ENCODE data around the gene ITGA2. TPM values are rescaled to one million over a fixed set of nuclear protein-coding genes. Genes with fewer than 3 reads are reported as not detected.
A peak's percentile ranks its signal among the peaks of the same experiment; 100 is the strongest.
"Not testable (repeated sequence)": the region's sequence is repeated elsewhere in the genome, so short reads cannot be mapped to it uniquely, and the experiment has no call there.

ITGA2 gene
- total RNA-seq, 1 experiment from 2014 or later = 36.7 TPM

GRCh38 chr5:53110156-53110555 is 121.0 kb downstream of the ITGA2 start:
- peak overlapping the region; percentile 92 for H3K9ac ChIP-seq (ENCODE audit: low read length)
- 0 out of 2 replicates have a peak overlapping the region, but pooled peaks have one; percentile 10 for H3K27ac ChIP-seq (ENCODE audit: low read length)
- ChIA-PET POLR2A (ENCODE audit: unreplicated experiment) (no interaction called here), CTCF (interaction anchor here (1.4 kb wide), 1 partner anchor 162 kb away, joined by 3 read pairs; no protein-coding TSS in a partner anchor)
- no peaks in the 10 kb centered on the region for H3K36me3 ChIP-seq (ENCODE audit: low read depth, low read length)
- TF ChIP-seq EZH2phosphoT487 (IDR thresholded peaks at IDR 0.05; ENCODE audit: borderline replicate concordance, low read length) (no peak), EZH2 (IDR thresholded peaks at IDR 0.05; ENCODE audit: low read length, unreplicated experiment) (no peak), CTCF (conservative IDR thresholded peaks at IDR 0.05; ENCODE audit: low read depth, low read length) (no peak)
- H2AFZ ChIP-seq (ENCODE audit: low read length) = peak overlapping the region; percentile 97
- TSS peak; percentile 91 for BruUV-seq (replicated peaks)
- peak overlapping the region; percentile 84 for H3K4me2 ChIP-seq (ENCODE audit: low read length)
- H3K4me1 ChIP-seq (ENCODE audit: insufficient read depth, low read length) = peaks cover 21% of the 10 kb centered on the region
- H3K79me2 ChIP-seq (ENCODE audit: low read length) = peaks cover 56% of the 10 kb centered on the region
- H3K4me3 ChIP-seq (ENCODE audit: low read length) = peak overlapping the region; percentile 90
- intact Hi-C loops (cut with micrococcal nuclease) = no loop called here
- ATAC-seq (peak; percentile 11), DNase-seq (no peak)
- H3K9me2 ChIP-seq (replicated peaks; ENCODE audit: low read length) = no peaks in the 10 kb centered on the region
- no peaks in the 10 kb centered on the region for H4K20me1 ChIP-seq (ENCODE audit: low read length)
- H3K27me3 ChIP-seq (ENCODE audit: low read length) = no peaks in the 10 kb centered on the region
- H3F3A ChIP-seq (ENCODE audit: low read length, unreplicated experiment) = no peaks in the 10 kb centered on the region
- no peaks in the 10 kb centered on the region for H3K9me3 ChIP-seq (ENCODE audit: low read length)

GRCh38 chr5:53111139-53111538 is 122.0 kb downstream of the ITGA2 start:
- no peaks in the 10 kb centered on the region for H3K9me3 ChIP-seq (ENCODE audit: low read length)
- no peak for TF ChIP-seq CTCF (conservative IDR thresholded peaks at IDR 0.05; ENCODE audit: low read depth, low read length)
- DNase-seq = no peak
- ATAC-seq = no peak
- no peaks in the 10 kb centered on the region for H3K27me3 ChIP-seq (ENCODE audit: low read length)
- H3K27ac ChIP-seq (ENCODE audit: low read length) = no peak overlapping the region
- no peaks in the 10 kb centered on the region for H3K9me2 ChIP-seq (replicated peaks; ENCODE audit: low read length)
- peak overlapping the region; percentile 90 for H3K4me3 ChIP-seq (ENCODE audit: low read length)
- peak overlapping the region; percentile 84 for H3K4me2 ChIP-seq (ENCODE audit: low read length)
- no peak overlapping the region for H3K9ac ChIP-seq (ENCODE audit: low read length)
- no TSS peak for BruUV-seq (replicated peaks)
- H3K79me2 ChIP-seq (ENCODE audit: low read length) = peaks cover 48% of the 10 kb centered on the region
- ChIA-PET POLR2A (ENCODE audit: unreplicated experiment) (no interaction called here), CTCF (no interaction called here)
- H4K20me1 ChIP-seq (ENCODE audit: low read length) = no peaks in the 10 kb centered on the region
- H3K36me3 ChIP-seq (ENCODE audit: low read depth, low read length) = no peaks in the 10 kb centered on the region
- no peaks in the 10 kb centered on the region for H3F3A ChIP-seq (ENCODE audit: low read length, unreplicated experiment)
- peaks cover 21% of the 10 kb centered on the region for H3K4me1 ChIP-seq (ENCODE audit: insufficient read depth, low read length)
- no peak overlapping the region for H2AFZ ChIP-seq (ENCODE audit: low read length)
- intact Hi-C loops (cut with micrococcal nuclease) = no loop called here

GRCh38 chr5:53112307-53112706 is 123.2 kb downstream of the ITGA2 start:
- intact Hi-C loops (cut with micrococcal nuclease) = not testable (repeated sequence)

More at GRCh38 chr5:53112307-53112706, 123.2 kb downstream of the ITGA2 start:
- H2AFZ ChIP-seq (ENCODE audit: low read length); POLR2A ChIA-PET (ENCODE audit: unreplicated experiment); H4K20me1 ChIP-seq (ENCODE audit: low read length); H3K9me2 ChIP-seq (replicated peaks; ENCODE audit: low read length); H3K36me3 ChIP-seq (ENCODE audit: low read depth, low read length); H3K27ac ChIP-seq (ENCODE audit: low read length); H3K9ac ChIP-seq (ENCODE audit: low read length); CTCF ChIA-PET; DNase-seq; H3K9me3 ChIP-seq (ENCODE audit: low read length); H3K4me3 ChIP-seq (ENCODE audit: low read length); H3F3A ChIP-seq (ENCODE audit: low read length, unreplicated experiment); ATAC-seq; BruUV-seq (replicated peaks); H3K4me2 ChIP-seq (ENCODE audit: low read length); H3K27me3 ChIP-seq (ENCODE audit: low read length): not testable (repeated sequence)
- H3K4me1 ChIP-seq (ENCODE audit: insufficient read depth, low read length) = peaks cover 20% of the 10 kb centered on the region
- peaks cover 37% of the 10 kb centered on the region for H3K79me2 ChIP-seq (ENCODE audit: low read length)
